ENCODE data around the gene FAT1.

GRCh38 chr4:186709517-186709916, 14.1 kb downstream of the FAT1 start:
- TF ChIP-seq CTCF (IDR thresholded peaks at IDR 0.05), result no peak
- TF ChIP-seq POLR2AphosphoS5 (IDR thresholded peaks at IDR 0.05), result no peak
